Measurements from ENCODE around the gene PAX4.

- TF ChIP-seq CTCF (IDR thresholded peaks at IDR 0.05) (no peak), POLR2A (IDR thresholded peaks at IDR 0.05) (no peak)
Measured at GRCh38 chr7:127618775-127619174, 833 bp upstream of the PAX4 start.
